ENCODE results near the gene COL26A1.

- TF ChIP-seq, protein P1, sequence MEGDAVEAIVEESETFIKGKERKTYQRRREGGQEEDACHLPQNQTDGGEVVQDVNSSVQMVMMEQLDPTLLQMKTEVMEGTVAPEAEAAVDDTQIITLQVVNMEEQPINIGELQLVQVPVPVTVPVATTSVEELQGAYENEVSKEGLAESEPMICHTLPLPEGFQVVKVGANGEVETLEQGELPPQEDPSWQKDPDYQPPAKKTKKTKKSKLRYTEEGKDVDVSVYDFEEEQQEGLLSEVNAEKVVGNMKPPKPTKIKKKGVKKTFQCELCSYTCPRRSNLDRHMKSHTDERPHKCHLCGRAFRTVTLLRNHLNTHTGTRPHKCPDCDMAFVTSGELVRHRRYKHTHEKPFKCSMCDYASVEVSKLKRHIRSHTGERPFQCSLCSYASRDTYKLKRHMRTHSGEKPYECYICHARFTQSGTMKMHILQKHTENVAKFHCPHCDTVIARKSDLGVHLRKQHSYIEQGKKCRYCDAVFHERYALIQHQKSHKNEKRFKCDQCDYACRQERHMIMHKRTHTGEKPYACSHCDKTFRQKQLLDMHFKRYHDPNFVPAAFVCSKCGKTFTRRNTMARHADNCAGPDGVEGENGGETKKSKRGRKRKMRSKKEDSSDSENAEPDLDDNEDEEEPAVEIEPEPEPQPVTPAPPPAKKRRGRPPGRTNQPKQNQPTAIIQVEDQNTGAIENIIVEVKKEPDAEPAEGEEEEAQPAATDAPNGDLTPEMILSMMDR (IDR thresholded peaks at IDR 0.05): no peak
- TF ChIP-seq POLR2A (IDR thresholded peaks at IDR 0.05) (no peak), POLR2AphosphoS5 (IDR thresholded peaks at IDR 0.05) (no peak)
These were observed 57.2 kb downstream of the COL26A1 start for GRCh38 chr7:101419831-101420230.

All from stomach (tissue), 4 donors.